IPS-18c (cell line): ENCODE data around the gene PCA3.

Experiments
- H3K4me3 ChIP-seq: 2 replicates; pipeline ENCODE4 v1.7.0; 2013; ENCODE audit warnings: low read depth, mild to moderate bottlenecking, low read length, moderate library complexity; ENCODE audit not compliant: insufficient read depth
- H3K9me3 ChIP-seq: one replicate; pipeline ENCODE4 v1.6.1; 2013; ENCODE audit warnings: mild to moderate bottlenecking, low read length, moderate library complexity; ENCODE audit not compliant: control insufficient read depth, insufficient read depth

PCA3 gene

GRCh38 chr9:76764138-76764537 is at the start of gene PCA3:
TSS of gene PCA3 (plus strand) at chr9:76764438.
- Histone ChIP-seq H3K9me3 (no peaks in the 10 kb centered on the region), H3K4me3 (no peak within 1 kb of the TSS)

- Histone ChIP-seq H3K4me3 (no peak overlapping the region), H3K9me3 (no peaks in the 10 kb centered on the region)
These were observed 48.1 kb upstream of the PCA3 start for GRCh38 chr9:76716085-76716672.

GRCh38 chr9:76717176-76717575 is 47.1 kb upstream of the PCA3 start:
- Histone ChIP-seq H3K9me3 (no peaks in the 10 kb centered on the region), H3K4me3 (no peak overlapping the region)

- H3K4me3 ChIP-seq, result no peak overlapping the region
These were observed 46.6 kb upstream of the PCA3 start for GRCh38 chr9:76717613-76718012.

GRCh38 chr9:76718166-76718565 is 46.1 kb upstream of the PCA3 start:
- Histone ChIP-seq H3K9me3 (no peaks in the 10 kb centered on the region), H3K4me3 (no peak overlapping the region)

More at GRCh38 chr9:76717613-76718012, 46.6 kb upstream of the PCA3 start:
- H3K9me3 ChIP-seq, result no peaks in the 10 kb centered on the region

- Histone ChIP-seq H3K4me3 (no peak overlapping the region), H3K9me3 (no peaks in the 10 kb centered on the region)
These were observed 44.0 kb upstream of the PCA3 start for GRCh38 chr9:76720245-76720644.

- Histone ChIP-seq H3K9me3 (no peaks in the 10 kb centered on the region), H3K4me3 (no peak overlapping the region)
These were observed 39.2 kb upstream of the PCA3 start for GRCh38 chr9:76725011-76725546.

GRCh38 chr9:76725885-76726284 is 38.4 kb upstream of the PCA3 start:
- Histone ChIP-seq H3K4me3 (no peak overlapping the region), H3K9me3 (no peaks in the 10 kb centered on the region)

- Histone ChIP-seq H3K9me3 (no peaks in the 10 kb centered on the region), H3K4me3 (no peak overlapping the region)
These were observed 35.1 kb upstream of the PCA3 start for GRCh38 chr9:76729116-76729515.

- no peaks in the 10 kb centered on the region for H3K9me3 ChIP-seq
These were observed 34.1 kb upstream of the PCA3 start for GRCh38 chr9:76729980-76730737.

GRCh38 chr9:76730801-76731200 is 33.4 kb upstream of the PCA3 start:
- no peak overlapping the region for H3K4me3 ChIP-seq
- no peaks in the 10 kb centered on the region for H3K9me3 ChIP-seq

More at GRCh38 chr9:76729980-76730737, 34.1 kb upstream of the PCA3 start:
- H3K4me3 ChIP-seq, result no peak overlapping the region

GRCh38 chr9:76732341-76732958 is 31.8 kb upstream of the PCA3 start:
- H3K4me3 ChIP-seq, result no peak overlapping the region
- H3K9me3 ChIP-seq, result no peaks in the 10 kb centered on the region

GRCh38 chr9:76733096-76733495 is 31.1 kb upstream of the PCA3 start:
- Histone ChIP-seq H3K9me3 (no peaks in the 10 kb centered on the region), H3K4me3 (no peak overlapping the region)

- Histone ChIP-seq H3K9me3 (no peaks in the 10 kb centered on the region), H3K4me3 (no peak overlapping the region)
These were observed 29.5 kb upstream of the PCA3 start for GRCh38 chr9:76734716-76735115.

- no peaks in the 10 kb centered on the region for H3K9me3 ChIP-seq
- H3K4me3 ChIP-seq, result no peak overlapping the region
These were observed 26.9 kb upstream of the PCA3 start for GRCh38 chr9:76737154-76737902.

GRCh38 chr9:76738402-76738801 is 25.8 kb upstream of the PCA3 start:
- no peak overlapping the region for H3K4me3 ChIP-seq
- H3K9me3 ChIP-seq, result no peaks in the 10 kb centered on the region

- no peak overlapping the region for H3K4me3 ChIP-seq
- no peaks in the 10 kb centered on the region for H3K9me3 ChIP-seq
These were observed 22.7 kb upstream of the PCA3 start for GRCh38 chr9:76741524-76741923.
